NK-92 (cell line): Measurements from ENCODE around the gene SPATA24.
"Not testable (repeated sequence)": the region's sequence is repeated elsewhere in the genome, so short reads cannot be mapped to it uniquely, and the experiment has no call there.

Experiments
- DNase-seq: peaks from one replicate; lab custom pipeline; 2025; ENCODE audit not compliant: unreplicated experiment; lab: John Stamatoyannopoulos, UW

Gene SPATA24

GRCh38 chr5:139395844-139396640 is 7.8 kb downstream of the SPATA24 start:
- DNase-seq = no peak

- DNase-seq = no peak
Observed at GRCh38 chr5:139394654-139395566, 9.0 kb downstream of the SPATA24 start, which contains the start of gene PROB1. PROB1 (minus strand) TSS chr5:139395104; CDS start chr5:139395081, 23 bp downstream.

- DNase-seq = no peak
Observed at GRCh38 chr5:139394123-139394653, 9.7 kb downstream of the SPATA24 start.

- DNase-seq = no peak
Observed at GRCh38 chr5:139393497-139394122, 10.3 kb downstream of the SPATA24 start.

GRCh38 chr5:139392678-139393496 is 11.0 kb downstream of the SPATA24 start:
- no peak for DNase-seq

GRCh38 chr5:139392324-139392677 is 11.6 kb downstream of the SPATA24 start:
- DNase-seq = no peak

- DNase-seq = no peak
Observed at GRCh38 chr5:139391570-139392323, 12.1 kb downstream of the SPATA24 start.

- DNase-seq = no peak
Observed at GRCh38 chr5:139390639-139391569, 13.0 kb downstream of the SPATA24 start.

- no peak for DNase-seq
Observed at GRCh38 chr5:139389701-139390638, 13.9 kb downstream of the SPATA24 start, which contains the start of gene MZB1. MZB1 (minus strand) TSS chr5:139389913; CDS start chr5:139389856, 57 bp downstream.

GRCh38 chr5:139388198-139388821 is 15.6 kb downstream of the SPATA24 start:
- no peak for DNase-seq

- DNase-seq = no peak
Observed at GRCh38 chr5:139387611-139388197, 16.2 kb downstream of the SPATA24 start.

- DNase-seq = not testable (repeated sequence)
Observed at GRCh38 chr5:139386956-139387355, 16.9 kb downstream of the SPATA24 start.

GRCh38 chr5:139386050-139386438 is 17.8 kb downstream of the SPATA24 start:
- no peak for DNase-seq

GRCh38 chr5:139385061-139386049 is 18.5 kb downstream of the SPATA24 start:
- DNase-seq = no peak

- no peak for DNase-seq
Observed at GRCh38 chr5:139384591-139385051, 19.3 kb downstream of the SPATA24 start.
